ENCODE measurements around the gene EPHX1.

The EPHX1 gene

DNA sequence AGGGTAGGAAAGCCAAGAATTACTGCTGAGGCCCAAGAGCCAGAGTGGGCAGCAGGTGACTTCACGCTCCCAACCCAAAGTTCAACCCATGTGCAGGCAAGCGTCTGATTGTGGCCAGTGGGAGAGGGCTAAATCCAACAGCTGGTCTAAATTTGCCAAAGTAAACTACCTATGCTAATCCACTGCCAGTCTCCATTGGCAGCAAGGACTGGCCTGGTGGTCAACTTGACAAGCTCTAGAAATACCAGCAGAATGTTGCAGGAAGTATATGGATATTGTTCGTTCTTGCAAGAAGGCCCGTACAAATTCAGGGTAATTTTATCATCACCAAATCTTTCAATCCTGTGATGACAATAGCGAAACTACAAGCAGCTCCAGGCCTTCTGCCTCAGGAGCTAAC is 70.7 kb downstream of the EPHX1 start:
- no peaks in the 10 kb centered on the region for H4K20me1 ChIP-seq (ENCODE audit: insufficient read depth, low read length)
- H3K4me2 ChIP-seq (ENCODE audit: low read length): peak overlapping the region; percentile 81; the same call in 1 of the 2 replicates
- H3K4me1 ChIP-seq (ENCODE audit: low read length): peaks cover 13% of the 10 kb centered on the region
- no peak overlapping the region for H2AFZ ChIP-seq (ENCODE audit: low read depth, low read length)
- H3K27me3 ChIP-seq (ENCODE audit: low read depth, low read length): no peaks in the 10 kb centered on the region
- no peak overlapping the region for H3K9ac ChIP-seq (ENCODE audit: low read length)
- H3K36me3 ChIP-seq (replicated peaks; ENCODE audit: low read depth, low read length): peaks cover 7% of the 10 kb centered on the region
- no peaks in the 10 kb centered on the region for H3K9me3 ChIP-seq (ENCODE audit: insufficient read depth, low read length)
- H3K27ac ChIP-seq (ENCODE audit: low read length): no peak overlapping the region
- TF ChIP-seq EZH2phosphoT487 (IDR thresholded peaks at IDR 0.05; ENCODE audit: low read depth): no peak
- TF ChIP-seq, protein P1, sequence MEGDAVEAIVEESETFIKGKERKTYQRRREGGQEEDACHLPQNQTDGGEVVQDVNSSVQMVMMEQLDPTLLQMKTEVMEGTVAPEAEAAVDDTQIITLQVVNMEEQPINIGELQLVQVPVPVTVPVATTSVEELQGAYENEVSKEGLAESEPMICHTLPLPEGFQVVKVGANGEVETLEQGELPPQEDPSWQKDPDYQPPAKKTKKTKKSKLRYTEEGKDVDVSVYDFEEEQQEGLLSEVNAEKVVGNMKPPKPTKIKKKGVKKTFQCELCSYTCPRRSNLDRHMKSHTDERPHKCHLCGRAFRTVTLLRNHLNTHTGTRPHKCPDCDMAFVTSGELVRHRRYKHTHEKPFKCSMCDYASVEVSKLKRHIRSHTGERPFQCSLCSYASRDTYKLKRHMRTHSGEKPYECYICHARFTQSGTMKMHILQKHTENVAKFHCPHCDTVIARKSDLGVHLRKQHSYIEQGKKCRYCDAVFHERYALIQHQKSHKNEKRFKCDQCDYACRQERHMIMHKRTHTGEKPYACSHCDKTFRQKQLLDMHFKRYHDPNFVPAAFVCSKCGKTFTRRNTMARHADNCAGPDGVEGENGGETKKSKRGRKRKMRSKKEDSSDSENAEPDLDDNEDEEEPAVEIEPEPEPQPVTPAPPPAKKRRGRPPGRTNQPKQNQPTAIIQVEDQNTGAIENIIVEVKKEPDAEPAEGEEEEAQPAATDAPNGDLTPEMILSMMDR (IDR thresholded peaks at IDR 0.05; ENCODE audit: low read depth, low read length): no peak
- peaks cover 13% of the 10 kb centered on the region; the same call in 1 of the 2 replicates for H3K79me2 ChIP-seq (ENCODE audit: low read length)
- no peak overlapping the region for H3K4me3 ChIP-seq (ENCODE audit: low read length)

DNA sequence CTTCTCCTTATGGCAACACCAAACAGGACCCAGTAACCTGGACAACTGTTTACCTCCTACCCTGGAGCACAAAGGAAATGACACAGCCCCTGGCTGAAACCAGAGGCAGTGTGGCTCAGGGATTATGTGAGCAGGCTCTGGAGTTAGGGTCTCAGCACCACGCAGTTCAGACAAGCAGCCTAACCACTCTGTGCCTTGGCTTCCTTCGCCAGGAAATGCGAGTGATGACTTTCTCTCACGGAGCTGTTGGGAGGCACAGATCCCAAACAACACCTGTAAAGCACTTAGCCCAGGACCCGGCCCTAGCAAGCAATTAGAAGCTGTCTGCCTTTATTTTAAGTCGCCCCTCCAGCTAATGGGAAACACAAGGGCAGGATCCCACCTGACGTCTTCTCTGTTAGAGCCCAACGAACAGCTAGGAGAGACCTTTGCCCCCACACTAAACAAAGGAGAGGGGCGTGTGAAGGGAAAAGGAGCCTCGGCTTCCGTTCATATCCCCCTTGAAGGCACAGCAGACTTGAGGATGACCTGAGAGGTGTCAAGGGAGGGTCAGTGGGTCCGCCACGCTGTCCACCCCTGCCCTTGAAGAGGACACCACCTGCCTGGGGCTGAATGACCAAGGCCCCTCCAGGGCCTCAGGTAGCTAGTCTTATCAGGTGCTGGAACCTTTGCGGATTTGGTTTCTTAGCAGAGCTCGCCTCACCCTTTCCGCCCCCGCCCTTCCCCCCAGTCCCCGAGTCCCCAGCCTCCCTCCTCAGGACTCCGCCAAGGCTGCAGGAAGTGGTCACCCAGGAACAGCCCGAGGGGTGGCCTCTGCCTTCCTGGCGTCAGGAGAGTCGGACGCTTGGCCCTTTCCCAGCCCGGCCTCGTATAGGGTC is 71.4 kb downstream of the EPHX1 start:
- Histone ChIP-seq H3K9me3 (ENCODE audit: insufficient read depth, low read length) (no peaks in the 10 kb centered on the region), H3K27ac (ENCODE audit: low read length) (no peak overlapping the region)
- TF ChIP-seq EZH2phosphoT487 (IDR thresholded peaks at IDR 0.05; ENCODE audit: low read depth): no peak
- TF ChIP-seq, protein P1 (IDR thresholded peaks at IDR 0.05; ENCODE audit: low read depth, low read length): no peak

DNA sequence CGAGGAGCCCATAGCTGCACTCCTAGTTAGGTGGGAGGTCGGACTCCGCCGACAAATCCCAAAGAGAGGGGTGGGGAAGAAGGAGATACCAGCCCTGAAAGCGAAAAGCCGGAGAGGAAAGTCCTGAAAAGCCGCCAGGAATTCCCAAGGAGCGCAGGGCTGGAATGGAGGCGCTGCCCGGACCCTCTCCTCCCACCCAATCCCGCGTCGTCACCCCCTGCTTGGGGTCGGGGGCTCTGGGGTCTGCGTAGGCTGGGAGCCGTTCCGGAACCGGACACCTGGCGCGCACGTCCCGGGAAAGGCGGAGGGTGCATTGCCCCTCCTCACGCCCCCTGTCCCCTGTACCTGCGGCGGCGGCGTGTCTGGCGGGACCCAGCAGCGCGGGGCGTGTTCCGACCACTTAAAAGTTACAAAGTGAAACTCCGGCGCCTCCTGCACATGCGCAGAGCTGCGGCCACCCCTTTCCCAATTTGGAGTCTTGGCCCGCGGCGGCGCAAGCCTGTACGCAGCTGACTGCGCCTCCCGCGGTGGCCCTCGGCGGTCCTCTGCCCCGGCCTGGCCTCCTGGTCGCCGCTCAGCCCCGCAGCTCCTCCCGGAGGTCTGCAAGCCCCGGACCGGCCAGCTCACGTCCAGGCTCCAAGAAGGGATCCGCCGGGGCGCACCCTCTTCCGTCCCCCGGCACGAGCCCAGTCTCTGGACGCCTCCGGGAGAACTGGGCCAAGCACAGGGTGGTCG is 72.2 kb downstream of the EPHX1 start, which contains the start of gene TMEM63A:
TSS of gene TMEM63A (minus strand) at position 422 of the 735 bp plus-strand sequence. CDS start 4,800 bp downstream, outside the sequence.
- Histone ChIP-seq H3K4me2 (ENCODE audit: low read length) (peak within 1 kb of the TSS; percentile 81), H3K27ac (ENCODE audit: low read length) (peak within 1 kb of the TSS; percentile 14; the same call in 1 of the 2 replicates), H3K79me2 (ENCODE audit: low read length) (peaks cover 13% of the 10 kb centered on the region; the same call in 1 of the 2 replicates), H3K9ac (ENCODE audit: low read length) (peak within 1 kb of the TSS; percentile 84), H3K9me3 (ENCODE audit: insufficient read depth, low read length) (no peaks in the 10 kb centered on the region), H3K36me3 (replicated peaks; ENCODE audit: low read depth, low read length) (peaks cover 4% of the 10 kb centered on the region), H3K27me3 (ENCODE audit: low read depth, low read length) (no peaks in the 10 kb centered on the region), H4K20me1 (ENCODE audit: insufficient read depth, low read length) (no peaks in the 10 kb centered on the region), H3K4me1 (ENCODE audit: low read length) (peaks cover 13% of the 10 kb centered on the region), H3K4me3 (ENCODE audit: low read length) (peak within 1 kb of the TSS; percentile 85), H2AFZ (ENCODE audit: low read depth, low read length) (peak within 1 kb of the TSS; percentile 65; the same call in 1 of the 2 replicates)
- TF ChIP-seq, protein P1 (IDR thresholded peaks at IDR 0.05; ENCODE audit: low read depth, low read length): peak; percentile 38
- TF ChIP-seq EZH2phosphoT487 (IDR thresholded peaks at IDR 0.05; ENCODE audit: low read depth): no peak

More for the DNA sequence above, 71.4 kb downstream of the EPHX1 start:
- H3K4me3 ChIP-seq (ENCODE audit: low read length): peak overlapping the region; percentile 85
- peaks cover 7% of the 10 kb centered on the region for H3K36me3 ChIP-seq (replicated peaks; ENCODE audit: low read depth, low read length)
- H3K4me1 ChIP-seq (ENCODE audit: low read length): peaks cover 13% of the 10 kb centered on the region
- peak overlapping the region; percentile 84 for H3K9ac ChIP-seq (ENCODE audit: low read length)
- H3K27me3 ChIP-seq (ENCODE audit: low read depth, low read length): no peaks in the 10 kb centered on the region
- peaks cover 13% of the 10 kb centered on the region; the same call in 1 of the 2 replicates for H3K79me2 ChIP-seq (ENCODE audit: low read length)
- H3K4me2 ChIP-seq (ENCODE audit: low read length): peak overlapping the region; percentile 81
- peak overlapping the region; percentile 25; the same call in 1 of the 2 replicates for H2AFZ ChIP-seq (ENCODE audit: low read depth, low read length)
- no peaks in the 10 kb centered on the region for H4K20me1 ChIP-seq (ENCODE audit: insufficient read depth, low read length)

Measured in OCI-LY3 (cell line).